HG03066 (cell line): ENCODE results near the gene GTF2H3.

Experiments
- ATAC-seq: cut with Tn5 transposase; IDR thresholded peaks from one replicate; pipeline ENCODE4 v1.9.1; 2021; ENCODE audit warnings: low read depth; ENCODE audit not compliant: unreplicated experiment

The GTF2H3 gene

DNA sequence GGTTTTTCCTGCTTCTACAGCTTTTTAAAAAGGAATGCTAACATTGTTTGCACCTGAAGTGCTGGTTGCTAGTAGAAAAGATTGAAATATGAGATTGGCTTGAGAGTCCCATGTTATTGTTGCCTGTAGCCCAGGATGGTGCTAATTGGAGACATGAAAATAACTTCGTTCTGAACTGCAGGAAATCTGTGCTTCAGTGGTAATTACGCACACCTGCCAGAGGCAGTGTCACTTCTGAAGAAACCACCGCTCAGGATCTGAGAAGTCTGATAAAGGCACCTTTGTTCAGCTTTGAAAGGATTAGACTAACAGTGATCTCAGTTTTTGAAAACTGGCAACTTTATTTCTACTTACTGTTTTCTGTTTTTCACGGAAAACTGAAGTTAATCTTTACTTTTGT lies 63.0 kb downstream of the GTF2H3 start:
- ATAC-seq: no peak

- ATAC-seq: no peak
These were observed 72.3 kb downstream of the GTF2H3 start for GRCh38 chr12:123705935-123706334.

GRCh38 chr12:123707466-123707865 lies 73.8 kb downstream of the GTF2H3 start:
- ATAC-seq: no peak
